Activated CD8-positive, alpha-beta memory T cell treated with anti-CD3 and anti-CD28 coated beads for 1 hour (primary cell): ENCODE results near the gene AGO3.

ENCODE experiments used
- DNase-seq, 2 donors: peaks; one replicate each; pipeline ENCODE4 v3.0.0-alpha.2; 2020; ENCODE audit warnings: low read depth in 1 of 2; ENCODE audit errors: extremely low read depth in 1 of 2

Gene AGO3

GRCh38 chr1:36080801-36081200 lies 149.9 kb downstream of the AGO3 start:
- DNase-seq = no peak

GRCh38 chr1:36081926-36082485 lies 151.1 kb downstream of the AGO3 start:
- no peak for DNase-seq

- no peak for DNase-seq
Observed at GRCh38 chr1:36083219-36083618, 152.3 kb downstream of the AGO3 start.

GRCh38 chr1:36083635-36084496 lies 153.0 kb downstream of the AGO3 start, which contains the start of gene TEKT2:
Gene TEKT2 (plus strand): TSS chr1:36084094. CDS start chr1:36084922, 828 bp downstream.
- no peak for DNase-seq

- DNase-seq = no peak
Observed at GRCh38 chr1:36084497-36085115, 153.7 kb downstream of the AGO3 start.

GRCh38 chr1:36085126-36085525 lies 154.2 kb downstream of the AGO3 start:
- DNase-seq = no peak

- DNase-seq = no peak
Observed at GRCh38 chr1:36085686-36086526, 155.0 kb downstream of the AGO3 start.

- no peak for DNase-seq
Observed at GRCh38 chr1:36086529-36087232, 155.8 kb downstream of the AGO3 start.

- DNase-seq = no peak
Observed at GRCh38 chr1:36087233-36088123, 156.6 kb downstream of the AGO3 start.

GRCh38 chr1:36088265-36088576 lies 157.3 kb downstream of the AGO3 start:
- DNase-seq = no peak

- peak; percentile 71 to 84 for DNase-seq
Observed at GRCh38 chr1:36088577-36089392, 157.9 kb downstream of the AGO3 start, which contains the start of gene ADPRS. Gene ADPRS (plus strand): TSS chr1:36088892. CDS start chr1:36088905, 13 bp downstream.

- no peak for DNase-seq
Observed at GRCh38 chr1:36089393-36090121, 158.7 kb downstream of the AGO3 start.

- DNase-seq = no peak
Observed at GRCh38 chr1:36091141-36091540, 160.2 kb downstream of the AGO3 start.

GRCh38 chr1:36091698-36092097 lies 160.8 kb downstream of the AGO3 start:
- DNase-seq = no peak

- no peak for DNase-seq
Observed at GRCh38 chr1:36092166-36092797, 161.4 kb downstream of the AGO3 start.

GRCh38 chr1:36092798-36093185 lies 161.9 kb downstream of the AGO3 start:
- DNase-seq = no peak

GRCh38 chr1:36093226-36093625 lies 162.3 kb downstream of the AGO3 start:
- DNase-seq = no peak
